Measurements from ENCODE around the gene KBTBD13. TPM values are rescaled to one million over a fixed set of nuclear protein-coding genes. Genes with fewer than 3 reads are reported as not detected.
A peak's percentile ranks its signal among the peaks of the same experiment; 100 is the strongest.

Gene KBTBD13
- total and polyA plus RNA-seq, 2 experiments from 2014 or later, result not detected

DNA sequence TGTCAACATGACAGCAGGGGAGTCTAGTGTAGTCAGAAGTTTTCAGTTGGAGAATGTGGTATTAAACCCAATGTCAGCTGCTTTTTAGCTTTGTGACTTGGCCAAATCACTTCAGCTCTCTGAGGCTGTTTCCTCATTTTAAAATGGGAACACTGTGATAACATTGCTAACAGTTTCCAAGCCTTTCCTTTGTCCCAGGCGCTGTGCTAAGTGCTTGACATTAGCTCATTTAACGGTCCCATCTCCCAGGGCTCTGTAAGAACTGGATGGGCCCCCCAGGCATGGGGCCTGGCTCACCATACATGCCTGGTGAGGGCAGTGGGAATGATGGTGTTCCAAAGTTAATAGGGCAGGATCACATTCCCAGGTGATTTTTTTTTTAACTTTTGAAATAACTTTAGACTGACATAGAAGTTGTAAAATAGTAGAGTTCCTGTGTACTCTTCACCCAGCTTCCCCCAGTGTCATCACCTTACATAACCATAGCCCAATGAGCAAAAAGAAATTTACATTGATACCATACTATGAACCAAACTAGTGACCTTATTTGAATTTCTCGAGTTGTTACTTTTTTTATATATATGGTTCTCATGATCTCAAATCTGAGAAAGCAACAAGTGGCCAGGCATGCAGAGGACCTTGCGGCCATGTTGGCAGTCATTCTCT lies 16.5 kb upstream of the KBTBD13 start (continued):
- TF ChIP-seq REST (IDR thresholded peaks at IDR 0.05; ENCODE audit: unreplicated experiment), result no peak
- no peak for TF ChIP-seq EZH2 (IDR thresholded peaks at IDR 0.05; ENCODE audit: low read depth, unreplicated experiment)

DNA sequence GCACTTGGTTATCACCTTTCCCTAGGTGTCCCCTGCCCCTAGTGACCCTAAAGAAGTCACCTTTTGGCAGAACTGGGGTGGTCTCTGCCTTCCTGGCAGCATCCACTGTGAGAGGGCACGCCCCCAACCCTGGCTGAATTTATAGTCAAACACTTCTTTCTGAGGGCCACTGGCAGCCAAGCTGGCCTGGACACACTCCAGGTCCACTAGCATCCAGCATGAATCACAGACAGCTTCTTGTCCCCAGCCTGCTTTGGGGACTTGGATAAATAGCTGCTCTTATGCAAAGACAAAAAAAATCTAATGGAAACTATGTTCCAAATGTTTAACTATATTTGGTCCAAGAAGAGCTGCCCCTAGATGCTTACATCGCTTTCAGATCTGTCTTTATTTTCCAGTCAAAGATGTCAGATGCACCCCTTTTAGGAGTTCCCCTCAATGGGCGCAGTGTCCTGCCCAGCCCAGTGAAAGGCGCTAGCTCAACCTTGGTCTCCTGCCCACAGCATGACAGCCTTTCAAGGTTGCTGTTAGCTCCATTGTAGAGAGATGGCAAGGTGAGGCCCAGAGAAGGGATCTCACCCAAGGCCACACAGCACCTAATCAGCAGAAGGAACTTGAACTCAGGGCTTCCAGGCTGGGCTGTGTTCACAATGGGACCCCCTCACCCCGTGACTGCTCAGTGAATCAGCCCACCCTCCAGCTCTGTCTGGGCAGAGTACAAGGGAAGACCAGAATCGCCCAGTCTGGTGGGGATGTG lies 15.7 kb upstream of the KBTBD13 start:
- Histone ChIP-seq H3K27ac (ENCODE audit: low read depth) (no peak overlapping the region), H3K27me3 (ENCODE audit: insufficient read depth) (no peaks in the 10 kb centered on the region)
- H3K4me3 Mint-ChIP-seq, result no peak overlapping the region

More for the DNA sequence above, 15.7 kb upstream of the KBTBD13 start:
- DNase-seq (ENCODE audit: low spot score) (no peak), ATAC-seq (peak; percentile 37; the same call in 2 of the 3 replicates)
- TF ChIP-seq, protein P1, sequence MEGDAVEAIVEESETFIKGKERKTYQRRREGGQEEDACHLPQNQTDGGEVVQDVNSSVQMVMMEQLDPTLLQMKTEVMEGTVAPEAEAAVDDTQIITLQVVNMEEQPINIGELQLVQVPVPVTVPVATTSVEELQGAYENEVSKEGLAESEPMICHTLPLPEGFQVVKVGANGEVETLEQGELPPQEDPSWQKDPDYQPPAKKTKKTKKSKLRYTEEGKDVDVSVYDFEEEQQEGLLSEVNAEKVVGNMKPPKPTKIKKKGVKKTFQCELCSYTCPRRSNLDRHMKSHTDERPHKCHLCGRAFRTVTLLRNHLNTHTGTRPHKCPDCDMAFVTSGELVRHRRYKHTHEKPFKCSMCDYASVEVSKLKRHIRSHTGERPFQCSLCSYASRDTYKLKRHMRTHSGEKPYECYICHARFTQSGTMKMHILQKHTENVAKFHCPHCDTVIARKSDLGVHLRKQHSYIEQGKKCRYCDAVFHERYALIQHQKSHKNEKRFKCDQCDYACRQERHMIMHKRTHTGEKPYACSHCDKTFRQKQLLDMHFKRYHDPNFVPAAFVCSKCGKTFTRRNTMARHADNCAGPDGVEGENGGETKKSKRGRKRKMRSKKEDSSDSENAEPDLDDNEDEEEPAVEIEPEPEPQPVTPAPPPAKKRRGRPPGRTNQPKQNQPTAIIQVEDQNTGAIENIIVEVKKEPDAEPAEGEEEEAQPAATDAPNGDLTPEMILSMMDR (conservative IDR thresholded peaks at IDR 0.05; ENCODE audit: low read depth in 2 of 2), result peak; percentile 15 to 41; a peak in 3 of 4 replicates
- TF ChIP-seq ZNF462 (CRISPR knock-in tag; IDR thresholded peaks at IDR 0.05), result no peak
- H3K79me2 ChIP-seq (replicated peaks; ENCODE audit: insufficient read depth), result no peaks in the 10 kb centered on the region
- no peaks in the 10 kb centered on the region for H3F3A ChIP-seq (replicated peaks; ENCODE audit: low read depth)
- Mint-ChIP-seq H3K9me3 (no peaks in the 10 kb centered on the region), H3K4me1 (peaks cover 6% of the 10 kb centered on the region; the same call in 2 of the 3 replicates), H3K27ac (no peak overlapping the region), H3K36me3 (ENCODE audit: low read depth) (peaks cover 2% of the 10 kb centered on the region; the same call in 1 of the 3 replicates), H3K27me3 (ENCODE audit: insufficient read depth, low read depth, poor library complexity) (peaks cover 7% of the 10 kb centered on the region)
- no peak overlapping the region for H2AFZ ChIP-seq
- no peak overlapping the region for H3K4me3 ChIP-seq
- H3K4me2 ChIP-seq, result no peak overlapping the region
- no peaks in the 10 kb centered on the region for H3K36me3 ChIP-seq (ENCODE audit: insufficient read depth)
- peaks cover 5% of the 10 kb centered on the region for H3K4me1 ChIP-seq (ENCODE audit: insufficient read depth)
- no peaks in the 10 kb centered on the region for H3K9me2 ChIP-seq (ENCODE audit: insufficient read depth)
- H4K20me1 ChIP-seq (replicated peaks; ENCODE audit: insufficient read depth), result 0 out of 2 replicates have a peak, but pooled peaks cover 2% of the 10 kb centered on the region
